A673 (cell line): ENCODE data around the gene ALLC.

ENCODE experiments used
- CTCF ChIP-seq: fragments of 300-800, 200-600 bp; sonication (generic); conservative IDR thresholded peaks from 2 replicates; pipeline ENCODE4 v1.5.1; 2017; ENCODE audit warnings: low read depth, mild to moderate bottlenecking, antibody characterized with exemption, low read length, moderate library complexity, mixed read lengths
- EZH2 ChIP-seq: fragments of 200-600 bp; sonication (generic); IDR thresholded peaks from 2 replicates; pipeline ENCODE4 v1.6.1; 2017; ENCODE audit warnings: borderline replicate concordance, low read depth, mild to moderate bottlenecking, mixed read lengths, antibody characterized with exemption, low read length; ENCODE audit not compliant: poor library complexity, severe bottlenecking

- no peak for TF ChIP-seq CTCF
- no peak for TF ChIP-seq EZH2
Measured at GRCh38 chr2:3683748-3684454, 25.9 kb downstream of the ALLC start.
